ENCODE measurements around the gene DEFB132.

GRCh38 chr20:295804-296203 is 38.3 kb downstream of the DEFB132 start:
- TF ChIP-seq EZH2 (IDR thresholded peaks at IDR 0.05; ENCODE audit: insufficient read depth, poor library complexity, severe bottlenecking) (no peak), EZH2phosphoT487 (IDR thresholded peaks at IDR 0.05; ENCODE audit: insufficient read depth, low read depth) (no peak)
